Spinal cord (tissue), 10 donors: Measurements from ENCODE around the gene SNX5. TPM values are rescaled to one million over a fixed set of nuclear protein-coding genes. Genes with fewer than 3 reads are reported as not detected.

Source experiments
- DNase-seq, 6 donors: peaks; one replicate each; pipeline versions ENCODE4 v3.0.0 to v3.0.0-alpha.2; 2013 to 2015; ENCODE audit warnings: low spot score in 6 of 6, low read depth in 4 of 6
- H3K27ac ChIP-seq: one replicate; pipeline ENCODE4 v1.5.1; 2013; ENCODE audit warnings: low read depth, low read length, control low read depth
- H3K27me3 ChIP-seq: one replicate; pipeline ENCODE4 v1.6.1; 2013; ENCODE audit warnings: low read length; ENCODE audit not compliant: control insufficient read depth, insufficient read depth
- H3K36me3 ChIP-seq: one replicate; pipeline ENCODE4 v1.6.1; 2013; ENCODE audit warnings: low read length; ENCODE audit not compliant: control insufficient read depth, insufficient read depth
- H3K4me1 ChIP-seq: one replicate; pipeline ENCODE4 v1.6.1; 2013; ENCODE audit warnings: low read length; ENCODE audit not compliant: control insufficient read depth, insufficient read depth
- H3K4me3 ChIP-seq: one replicate; pipeline ENCODE4 v1.5.1; 2013; ENCODE audit warnings: low read depth, low read length, control low read depth
- H3K9me3 ChIP-seq: one replicate; pipeline ENCODE4 v1.6.1; 2013; ENCODE audit warnings: low read length; ENCODE audit not compliant: control insufficient read depth, insufficient read depth
- whole genome bisulfite sequencing: methylation state at CpG from one replicate; pipeline ENCODE4 v1.1.5; 2013; ENCODE audit warnings: missing lambda C conversion rate; ENCODE audit not compliant: insufficient coverage; 5-methylcytosine and 5-hydroxymethylcytosine counted together
- polyA plus RNA-seq, 2 donors: library from polyadenylated mRNA; unstranded; fragments of 120-200 nt; gene quantifications; one replicate each; pipeline ENCODE4 v1.2.1, GENCODE V29; 2013; ENCODE audit not compliant: insufficient read length in 2 of 2
- total RNA-seq, 2 donors: library from RNA; depleted of rRNA in 1 of 2; stranded (reverse); fragments of 120-200 nt in 1 of 2; fragments of >200 nt in 1 of 2; gene quantifications; one replicate each; pipeline versions ENCODE4 v1.2.3 to v1.2.4, GENCODE V29; 2013 to 2014
- donor health status: healthy.

The SNX5 gene
- total and polyA plus RNA-seq, 4 donors, result 81.4 to 128 (median 108) TPM

DNA sequence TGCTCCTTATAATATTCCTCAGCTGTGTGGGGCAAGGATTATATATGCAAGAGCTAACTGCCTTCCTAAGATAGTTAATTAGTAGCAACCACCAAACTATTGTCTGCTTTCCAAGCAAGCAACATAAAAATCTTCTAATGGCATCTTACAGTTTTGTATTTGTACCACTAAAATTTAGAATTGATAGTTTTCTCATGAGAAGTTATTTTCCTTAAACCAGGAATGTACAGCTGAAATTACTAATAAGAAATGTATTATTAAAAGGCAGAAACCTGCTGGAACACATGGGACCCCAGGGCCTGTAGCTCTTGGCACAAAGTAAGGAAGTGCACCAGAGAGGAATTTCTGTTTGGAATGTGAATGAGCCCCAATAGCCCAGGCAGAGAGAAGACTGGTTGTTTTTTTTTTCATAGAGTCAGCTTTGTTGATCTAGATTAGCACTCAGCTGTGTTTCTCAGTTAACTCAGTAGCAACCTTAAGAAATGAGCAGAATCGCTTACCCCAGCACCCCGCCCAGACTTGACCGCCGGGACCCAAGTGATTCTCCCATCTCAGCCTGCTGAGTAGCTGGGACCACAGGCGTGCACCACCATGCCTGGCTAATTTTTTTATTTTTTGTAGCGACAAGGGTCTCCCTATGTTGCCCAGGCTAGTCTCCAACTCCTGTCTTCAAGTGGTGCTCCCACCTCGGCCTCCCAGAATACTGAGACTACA, 2.9 kb upstream of the SNX5 start:
- H3K4me1 ChIP-seq, result peaks cover 12% of the 10 kb centered on the region
- H3K27me3 ChIP-seq, result no peaks in the 10 kb centered on the region
- peaks cover 4% of the 10 kb centered on the region for H3K36me3 ChIP-seq
- peak overlapping the region; percentile 83 for H3K27ac ChIP-seq
- peak in 2 of 6 donors; percentile 74 to 90 for DNase-seq
- H3K9me3 ChIP-seq, result no peaks in the 10 kb centered on the region
- H3K4me3 ChIP-seq, result peak overlapping the region; percentile 99
- WGBS, result 8% methylated on average over 6 of the region's 7 CpGs

- DNase-seq, result peak in 2 of 6 donors; percentile 14 to 48
- Histone ChIP-seq H3K4me3 (peak overlapping the region; percentile 99), H3K4me1 (peaks cover 21% of the 10 kb centered on the region), H3K36me3 (no peaks in the 10 kb centered on the region), H3K27ac (peak overlapping the region; percentile 100), H3K27me3 (no peaks in the 10 kb centered on the region), H3K9me3 (no peaks in the 10 kb centered on the region)
- 5% methylated on average over 6 of the region's 9 CpGs for WGBS
Observed at GRCh38 chr20:17969884-17970409, 1.4 kb upstream of the SNX5 start.

DNA sequence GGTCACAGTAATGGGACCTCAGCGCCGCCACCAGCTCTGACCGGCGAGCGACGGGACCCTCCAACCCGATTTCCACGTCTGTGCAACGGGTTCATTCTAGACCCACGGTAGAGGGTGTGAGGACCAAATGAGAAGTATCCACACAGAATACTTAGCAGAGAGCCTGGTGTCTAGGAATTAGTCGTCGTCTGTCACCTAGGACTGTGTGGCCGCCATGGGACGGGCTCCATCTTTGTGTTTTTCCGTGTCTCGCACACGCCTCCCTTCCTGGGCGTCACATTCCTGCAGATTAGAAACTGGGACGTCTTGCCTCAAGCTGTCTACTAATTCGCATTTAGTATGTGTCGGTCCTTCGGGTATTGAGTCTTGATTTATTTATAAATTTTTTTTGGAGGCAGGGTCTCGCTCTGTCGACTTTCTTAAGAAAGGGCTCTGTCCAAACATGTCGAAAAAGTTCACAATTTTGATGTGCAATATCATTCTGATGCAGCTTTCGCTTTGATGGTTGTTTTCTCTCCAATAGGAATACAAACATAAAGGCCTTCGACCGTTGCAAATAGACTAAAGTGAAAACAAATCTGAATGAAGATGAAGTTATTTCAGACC, 787 bp upstream of the SNX5 start:
- Histone ChIP-seq H3K36me3 (no peaks in the 10 kb centered on the region), H3K27me3 (no peaks in the 10 kb centered on the region), H3K4me1 (peaks cover 22% of the 10 kb centered on the region), H3K4me3 (peak overlapping the region; percentile 99), H3K27ac (peak overlapping the region; percentile 100), H3K9me3 (no peaks in the 10 kb centered on the region)
- peak in 2 of 6 donors; percentile 64 to 76 for DNase-seq
- 0% methylated on average over 17 of the region's 28 CpGs for WGBS

GRCh38 chr20:17967521-17968365, 851 bp downstream of the SNX5 start:
- Histone ChIP-seq H3K27me3 (no peaks in the 10 kb centered on the region), H3K9me3 (no peaks in the 10 kb centered on the region), H3K27ac (peak overlapping the region; percentile 100), H3K36me3 (no peaks in the 10 kb centered on the region), H3K4me1 (peaks cover 15% of the 10 kb centered on the region), H3K4me3 (peak overlapping the region; percentile 99)
- 0% methylated on average over 25 of the region's 41 CpGs for WGBS
- peak in 2 of 6 donors; percentile 42 to 43 for DNase-seq

DNA sequence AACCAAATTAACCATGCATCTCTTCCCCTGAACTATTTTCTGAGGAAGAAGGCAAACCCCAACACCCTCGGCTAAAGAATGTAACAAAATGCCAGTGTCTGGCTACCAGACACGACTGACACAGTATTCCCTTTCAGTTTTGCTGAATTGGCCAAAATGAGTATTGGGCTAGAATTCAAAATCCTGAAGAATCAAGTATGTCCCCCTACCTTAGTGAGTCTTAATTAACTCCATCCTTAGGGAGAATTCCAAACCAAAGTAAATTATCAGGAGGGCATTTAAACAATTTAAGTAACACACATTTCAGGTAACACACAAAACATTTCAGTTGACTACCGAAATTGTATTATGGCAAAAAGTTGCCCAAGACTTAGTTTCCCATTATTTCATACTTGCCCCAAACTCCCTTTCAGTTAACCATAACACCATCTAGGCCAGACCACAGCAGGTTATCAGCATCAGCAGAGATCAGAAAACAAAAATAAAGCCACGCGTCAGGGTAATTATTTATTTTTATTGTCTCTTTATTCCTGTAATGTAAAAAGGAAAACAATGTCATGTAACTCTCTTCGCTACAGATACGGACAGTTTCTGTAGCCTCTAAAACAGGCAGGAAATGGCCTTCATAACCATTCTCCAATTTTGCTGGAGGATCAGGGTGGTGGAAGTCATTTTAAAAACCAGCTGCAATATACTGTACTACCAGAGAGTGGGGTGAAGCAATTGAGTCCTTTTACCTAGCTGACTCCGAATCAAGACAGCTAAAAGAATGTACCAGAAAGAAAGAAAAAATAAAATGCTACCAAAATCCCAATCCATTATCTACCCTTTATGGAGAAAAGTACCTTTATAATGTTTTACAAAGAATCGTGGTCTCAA, 1.9 kb downstream of the SNX5 start:
- DNase-seq, result peak in 2 of 6 donors; percentile 41 to 63
- no peaks in the 10 kb centered on the region for H3K36me3 ChIP-seq
- peaks cover 20% of the 10 kb centered on the region for H3K4me1 ChIP-seq
- WGBS, result no CpG with 5 or more reads among the region's 9 CpGs
- peak overlapping the region; percentile 99 for H3K4me3 ChIP-seq
- H3K27ac ChIP-seq, result peak overlapping the region; percentile 58
- no peaks in the 10 kb centered on the region for H3K27me3 ChIP-seq
- H3K9me3 ChIP-seq, result no peaks in the 10 kb centered on the region

- H3K27me3 ChIP-seq, result no peaks in the 10 kb centered on the region
- no peak overlapping the region for H3K4me3 ChIP-seq
- H3K4me1 ChIP-seq, result peaks cover 27% of the 10 kb centered on the region
- no peak for DNase-seq
- no peak overlapping the region for H3K27ac ChIP-seq
- WGBS, result 50% methylated on average over 2 of the region's 9 CpGs
- no peaks in the 10 kb centered on the region for H3K9me3 ChIP-seq
- H3K36me3 ChIP-seq, result no peaks in the 10 kb centered on the region
Observed at GRCh38 chr20:17965042-17965697, 3.4 kb downstream of the SNX5 start.

DNA sequence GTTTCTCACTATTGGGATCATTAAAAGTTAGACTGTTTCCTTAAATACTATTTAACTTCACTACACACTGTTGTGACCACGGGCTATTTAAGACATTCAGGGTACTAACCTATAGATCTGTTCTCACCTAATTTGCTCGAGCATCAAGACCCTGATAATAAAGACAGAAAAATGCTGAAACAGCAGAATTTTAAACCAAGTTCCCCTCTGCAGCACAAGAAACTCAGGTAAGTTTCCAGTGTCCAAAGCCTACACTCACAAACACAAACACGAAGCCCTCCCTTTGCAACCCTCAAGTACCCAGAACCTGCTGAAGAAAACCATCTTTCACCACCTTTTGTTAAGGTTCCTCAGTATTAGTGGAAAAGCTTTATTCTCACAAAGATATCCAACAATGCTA, 4.0 kb downstream of the SNX5 start:
- no peaks in the 10 kb centered on the region for H3K27me3 ChIP-seq
- no peaks in the 10 kb centered on the region for H3K9me3 ChIP-seq
- 81% methylated on average over 2 of the region's 3 CpGs for WGBS
- no peaks in the 10 kb centered on the region for H3K36me3 ChIP-seq
- peaks cover 32% of the 10 kb centered on the region for H3K4me1 ChIP-seq
- no peak overlapping the region for H3K4me3 ChIP-seq
- DNase-seq, result no peak
- H3K27ac ChIP-seq, result no peak overlapping the region

DNA sequence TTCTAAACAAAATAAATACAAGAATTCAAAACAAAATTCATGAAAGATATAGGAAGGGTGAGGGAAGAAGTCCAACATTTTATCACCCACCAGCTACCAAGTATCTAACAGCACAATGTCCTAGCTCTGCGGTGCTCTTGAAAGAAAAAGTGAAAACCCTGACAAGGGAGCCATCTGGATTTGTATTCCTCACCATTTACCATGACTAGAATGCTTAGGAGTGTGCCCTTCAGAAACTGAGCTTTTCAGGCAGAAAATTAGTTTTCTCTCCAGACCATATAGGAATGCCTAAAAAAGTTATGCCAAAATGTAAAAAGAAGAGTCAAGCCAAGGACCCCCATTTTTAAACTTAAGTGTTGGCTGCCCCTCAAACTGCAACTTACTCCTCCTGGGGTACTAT, 4.5 kb downstream of the SNX5 start:
- H3K4me1 ChIP-seq, result peaks cover 32% of the 10 kb centered on the region
- DNase-seq, result no peak
- no peak overlapping the region for H3K4me3 ChIP-seq
- no CpG with 5 or more reads among the region's 1 CpG for WGBS
- no peaks in the 10 kb centered on the region for H3K9me3 ChIP-seq
- H3K27ac ChIP-seq, result no peak overlapping the region
- no peaks in the 10 kb centered on the region for H3K36me3 ChIP-seq
- H3K27me3 ChIP-seq, result no peaks in the 10 kb centered on the region
